Heart left ventricle (tissue), 16 donors: ENCODE data around the gene UTY. TPM values are rescaled to one million over a fixed set of nuclear protein-coding genes. Genes with fewer than 3 reads are reported as not detected.

Experiments
- ATAC-seq, 4 donors: fragments of 200-7000 bp; cut with Tn5 transposase; one replicate each; pipeline ENCODE4 v1.9.1; 2020 to 2022; ENCODE audit warnings: moderate library complexity in 4 of 4, mild to moderate bottlenecking in 3 of 4, moderate number of reproducible peaks in 1 of 4
- DNase-seq, 5 donors: peaks; one replicate each; pipeline ENCODE4 v3.0.0-alpha.2; 2020
- H3K27ac ChIP-seq, 12 donors: fragments of 200-600 bp; sonication (generic) in 4 of 12; one replicate each; pipeline versions ENCODE4 v1.5.0 to v1.8.0; 2016 to 2022; ENCODE audit warnings: mild to moderate bottlenecking in 2 of 12
- H3K27me3 ChIP-seq, 9 donors: fragments of 200-600 bp; sonication (generic) in 2 of 9; one replicate each; pipeline versions ENCODE4 v1.5.1 to v1.8.0; 2016 to 2022; ENCODE audit warnings: mild to moderate bottlenecking in 3 of 9
- H3K36me3 ChIP-seq, 9 donors: fragments of 200-600 bp; sonication (generic) in 2 of 9; one replicate each; pipeline versions ENCODE4 v1.5.0 to v1.8.0; 2018 to 2022; ENCODE audit warnings: mild to moderate bottlenecking in 2 of 9
- H3K4me1 ChIP-seq, 12 donors: fragments of 200-600 bp; sonication (generic) in 4 of 12; one replicate each; pipeline versions ENCODE4 v1.5.0 to v1.8.0; 2016 to 2022; ENCODE audit warnings: mild to moderate bottlenecking in 3 of 12
- H3K4me3 ChIP-seq, 12 donors: fragments of 200-600 bp; sonication (generic) in 4 of 12; one replicate each; pipeline versions ENCODE4 v1.5.0 to v1.8.0; 2017 to 2022; ENCODE audit warnings: mild to moderate bottlenecking in 9 of 12, moderate library complexity in 4 of 12
- H3K9me3 ChIP-seq, 12 donors: fragments of 200-600 bp; sonication (generic) in 4 of 12; one replicate each; pipeline versions ENCODE4 v1.5.0 to v1.8.0; 2016 to 2022; ENCODE audit warnings: mild to moderate bottlenecking in 1 of 12
- POLR2A ChIP-seq, 2 donors: fragments of 450-650 bp; IDR thresholded peaks; one replicate each; pipeline ENCODE4 v1.6.1; 2017; ENCODE audit warnings: antibody characterized with exemption in 2 of 2, mild to moderate bottlenecking in 2 of 2, moderate library complexity in 2 of 2
- WGBS, 4 donors: extraction: QIAGEN DNeasy Blood & Tissue Kit in 2 of 4; methylation state at CpG; one replicate each; pipeline versions ENCODE4 v1.1.5 to v1.1.7; 2013 to 2018; 5-methylcytosine and 5-hydroxymethylcytosine counted together
- intact Hi-C, 10 donors: fragments of 100-400 bp; cut with DNase I; formaldehyde crosslinking; loops; one replicate each; pipeline versions ENCODE4 v1.11.1 to v1.14.2; 2022
- polyA plus RNA-seq, 2 donors: library from polyadenylated mRNA; stranded (reverse); fragments of 200-250 nt; gene quantifications; one replicate each; pipeline ENCODE4 v1.2.3, GENCODE V29; 2013
- total RNA-seq, 9 donors: library from RNA; depleted of rRNA in 2 of 9; stranded (reverse); fragments of >200 nt in 2 of 9; fragmentation: NEBNext Ultra II Directional in 3 of 9; extraction: Animal tissue kit (Norgen Biotek cat#: 25700) in 3 of 9; gene quantifications; one replicate each; pipeline versions ENCODE4 v1.1.0 to v1.2.4, GENCODE V29; 2016 to 2023
- TF ChIP-seq, protein P1 (sequence below), 12 donors: fragments of 200-600 bp; sonication (generic) in 4 of 12; IDR thresholded peaks; one replicate each; pipeline versions ENCODE4 v1.5.0 to v1.8.0; 2018 to 2022; ENCODE audit warnings: antibody characterized with exemption in 12 of 12, mild to moderate bottlenecking in 5 of 12
- donor health status: ischemic (EF 13 %, LVEDD 7.1; RV severe dilation, severe dysfunction).
- donor health status: healthy with polysubstance abuse.
- donor health status: DM: no; HTN: yes; CAD: no.
- donor health status: DM: no; HTN: no; CAD: no.
- donor health status: ischemic (EF 25% LVEDD 6.9; RV normal size, moderate dysfunction).
- donor health status: ischemic (EF 25% LVEDD 5.7; RV mildly dilated, moderate dysfunction).
- donor health status: healthy.
- donor health status: DM: yes; HTN: yes; CAD: no.
- donor health status: ischemic (EF 35%, LVEDD 5.7; RV mildly dilated, moderate dysfunction).
- donor health status: nonischemic (EF 11% LVEDD 7.7; RV severe dilation, severe dysfunction).
- donor health status: DM: yes; HTN: yes; CAD: no.
- donor health status: PGD.
- donor health status: ischemic (EF 29% LVEDD 5.4; RV normal size, mild dysfunction).
- donor health status: nonischemic (EF 23%, LVEDD 6.1; RV moderate dilation, normal function).

Gene UTY
- total and polyA plus RNA-seq, 11 donors = 2.6 to 17.3 (median 11.3) TPM; not detected in 5

DNA sequence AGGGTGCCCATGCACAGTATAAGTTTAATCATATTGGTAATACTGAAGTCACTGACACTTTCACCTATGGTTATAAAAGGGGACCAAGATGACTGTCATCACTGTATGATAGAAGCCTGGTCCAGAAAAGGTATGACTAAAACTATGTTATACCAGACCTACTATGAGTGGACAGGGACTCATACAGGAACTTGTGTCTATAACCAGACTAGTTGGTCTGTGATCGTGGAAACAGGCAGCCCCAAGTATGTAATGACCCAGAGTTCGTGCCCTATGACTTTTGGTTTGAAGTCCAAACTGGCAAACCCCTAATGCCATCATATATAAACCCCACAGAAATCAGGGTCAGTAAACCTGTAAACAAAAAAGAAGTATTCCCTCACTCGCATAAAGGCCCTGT, 134.3 kb downstream of the UTY start:
- no peaks in the 10 kb centered on the region for H3K9me3 ChIP-seq
- no peak for DNase-seq
- peaks cover 0 to 35% (median 0%) of the 10 kb centered on the region in 9 donors for H3K36me3 ChIP-seq
- H3K4me1 ChIP-seq = no peaks in the 10 kb centered on the region
- intact Hi-C loops = no loop called here
- no peak for ATAC-seq
- 91 to 96% methylated on average over 3 of the region's 3 CpGs; no CpG with 5 or more reads in 2 of the 4 donors for WGBS, 4 donors
- TF ChIP-seq, protein P1, sequence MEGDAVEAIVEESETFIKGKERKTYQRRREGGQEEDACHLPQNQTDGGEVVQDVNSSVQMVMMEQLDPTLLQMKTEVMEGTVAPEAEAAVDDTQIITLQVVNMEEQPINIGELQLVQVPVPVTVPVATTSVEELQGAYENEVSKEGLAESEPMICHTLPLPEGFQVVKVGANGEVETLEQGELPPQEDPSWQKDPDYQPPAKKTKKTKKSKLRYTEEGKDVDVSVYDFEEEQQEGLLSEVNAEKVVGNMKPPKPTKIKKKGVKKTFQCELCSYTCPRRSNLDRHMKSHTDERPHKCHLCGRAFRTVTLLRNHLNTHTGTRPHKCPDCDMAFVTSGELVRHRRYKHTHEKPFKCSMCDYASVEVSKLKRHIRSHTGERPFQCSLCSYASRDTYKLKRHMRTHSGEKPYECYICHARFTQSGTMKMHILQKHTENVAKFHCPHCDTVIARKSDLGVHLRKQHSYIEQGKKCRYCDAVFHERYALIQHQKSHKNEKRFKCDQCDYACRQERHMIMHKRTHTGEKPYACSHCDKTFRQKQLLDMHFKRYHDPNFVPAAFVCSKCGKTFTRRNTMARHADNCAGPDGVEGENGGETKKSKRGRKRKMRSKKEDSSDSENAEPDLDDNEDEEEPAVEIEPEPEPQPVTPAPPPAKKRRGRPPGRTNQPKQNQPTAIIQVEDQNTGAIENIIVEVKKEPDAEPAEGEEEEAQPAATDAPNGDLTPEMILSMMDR (IDR thresholded peaks at IDR 0.05) = no peak
- TF ChIP-seq POLR2A (IDR thresholded peaks at IDR 0.05) = no peak
- H3K27me3 ChIP-seq = no peaks in the 10 kb centered on the region
- H3K4me3 ChIP-seq = no peak overlapping the region
- H3K27ac ChIP-seq = no peak overlapping the region

DNA sequence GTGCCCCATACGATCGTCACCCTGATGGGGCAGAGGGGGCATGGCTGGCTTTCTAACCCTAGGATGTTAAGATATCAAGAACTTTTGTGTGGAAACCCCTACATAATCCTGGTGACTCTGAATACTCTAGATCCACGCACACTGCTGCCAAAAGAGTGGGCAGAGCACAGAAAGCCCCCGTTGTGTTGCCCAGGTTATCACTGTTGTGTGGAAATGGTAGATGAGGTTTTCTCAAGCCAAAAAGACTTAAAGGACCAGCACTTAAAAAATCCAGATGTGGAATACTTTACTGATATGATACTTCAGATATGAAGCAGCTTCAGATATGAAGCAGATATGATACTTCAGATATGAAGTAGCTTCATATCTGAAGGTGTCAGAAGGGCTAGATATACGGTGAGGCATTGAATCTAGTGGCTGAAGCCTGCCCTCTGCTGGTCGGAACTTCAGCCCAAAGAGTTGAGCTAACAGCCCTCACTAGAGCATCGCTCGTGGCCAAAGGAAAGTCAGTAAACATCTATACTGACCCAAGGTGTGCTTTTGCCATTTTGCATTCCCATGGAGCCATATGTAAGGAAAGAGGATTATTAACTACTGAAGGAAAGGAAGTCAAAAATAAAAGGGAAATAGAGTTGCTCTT, 136.4 kb downstream of the UTY start:
- peaks cover 0 to 23% (median 0%) of the 10 kb centered on the region in 9 donors for H3K36me3 ChIP-seq
- H3K4me3 ChIP-seq = no peak overlapping the region
- ATAC-seq (peak in 1 of 4 donors; percentile 64), DNase-seq (no peak)
- H3K9me3 ChIP-seq = no peaks in the 10 kb centered on the region
- H3K4me1 ChIP-seq = peaks cover 0 to 8% (median 0%) of the 10 kb centered on the region in 12 donors
- TF ChIP-seq, protein P1 (IDR thresholded peaks at IDR 0.05) = peak in 7 of 12 donors; percentile 30 to 58 (median 52)
- no peak for TF ChIP-seq POLR2A (IDR thresholded peaks at IDR 0.05)
- 66 to 67% methylated on average over 8 of the region's 8 CpGs; no CpG with 5 or more reads in 2 of the 4 donors for WGBS, 4 donors
- H3K27ac ChIP-seq = no peak overlapping the region
- no peaks in the 10 kb centered on the region for H3K27me3 ChIP-seq
- intact Hi-C loops = no loop called here

DNA sequence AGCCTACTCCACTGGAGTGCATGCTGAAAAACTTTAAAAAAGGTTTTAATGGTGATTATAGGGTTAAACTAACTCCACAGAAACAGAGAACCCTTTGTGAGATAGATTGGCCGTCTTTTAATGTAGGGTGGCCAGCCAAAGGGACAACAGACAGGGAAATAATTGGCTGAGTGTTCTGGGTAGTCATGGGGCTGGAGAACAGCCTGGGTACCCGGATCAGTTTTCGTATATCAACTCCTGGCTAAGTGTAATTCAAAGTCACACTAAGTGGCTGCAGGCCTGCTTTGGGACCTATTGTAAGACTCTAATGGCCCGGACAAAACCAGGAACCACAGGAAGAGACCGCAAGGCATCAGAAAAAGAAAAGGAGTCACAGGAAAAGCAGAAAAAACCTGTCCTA, 139.9 kb downstream of the UTY start:
- no peak for DNase-seq
- peaks cover 0 to 8% (median 0%) of the 10 kb centered on the region in 12 donors for H3K4me1 ChIP-seq
- ATAC-seq = peak in 1 of 4 donors; percentile 65
- H3K36me3 ChIP-seq = peaks cover 0 to 30% (median 0%) of the 10 kb centered on the region in 9 donors
- WGBS, 4 donors = 51 to 53% methylated on average over 5 of the region's 5 CpGs; no CpG with 5 or more reads in 2 of the 4 donors
- no peaks in the 10 kb centered on the region for H3K9me3 ChIP-seq
- TF ChIP-seq POLR2A (IDR thresholded peaks at IDR 0.05) = no peak
- no peak overlapping the region for H3K4me3 ChIP-seq
- H3K27me3 ChIP-seq = no peaks in the 10 kb centered on the region
- intact Hi-C loops = no loop called here
- H3K27ac ChIP-seq = no peak overlapping the region

DNA sequence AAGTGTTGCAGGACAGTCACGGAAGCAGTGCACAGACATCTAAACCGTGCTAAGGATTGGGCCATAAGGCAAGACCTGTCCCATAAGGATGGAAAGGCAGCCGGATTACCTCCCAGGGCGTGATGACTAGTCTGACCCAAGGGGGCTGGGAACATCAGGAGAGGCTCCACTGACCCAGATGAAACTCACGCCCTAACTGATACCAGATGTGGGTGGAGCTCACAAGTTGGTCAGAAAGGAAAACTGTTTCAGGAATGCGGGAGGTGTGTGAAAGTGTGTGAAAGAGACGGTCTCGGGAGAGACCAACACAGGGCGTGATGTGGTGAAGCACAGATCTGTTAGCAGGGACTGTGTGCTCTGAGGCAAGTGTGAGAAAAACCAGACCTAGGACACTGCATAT, 140.5 kb downstream of the UTY start:
- WGBS, 4 donors = 76 to 82% methylated on average over 9 of the region's 9 CpGs; no CpG with 5 or more reads in 2 of the 4 donors
- no peak for TF ChIP-seq POLR2A (IDR thresholded peaks at IDR 0.05)
- TF ChIP-seq, protein P1 (IDR thresholded peaks at IDR 0.05) = no peak
- Histone ChIP-seq H3K4me1 (peaks cover 0 to 8% (median 0%) of the 10 kb centered on the region in 12 donors), H3K9me3 (no peaks in the 10 kb centered on the region), H3K36me3 (peaks cover 0 to 34% (median 0%) of the 10 kb centered on the region in 9 donors), H3K27me3 (no peaks in the 10 kb centered on the region), H3K27ac (no peak overlapping the region), H3K4me3 (no peak overlapping the region)
- DNase-seq = no peak
- intact Hi-C loops = no loop called here
- ATAC-seq = peak in 1 of 4 donors; percentile 36
